Neural crest cell (in vitro differentiated cells): ENCODE data around the gene DAG1. TPM values are rescaled to one million over a fixed set of nuclear protein-coding genes. Genes with fewer than 3 reads are reported as not detected.

ENCODE experiments used
- DNase-seq: peaks from one replicate; pipeline ENCODE4 v3.0.0; 2021; ENCODE audit warnings: low read depth, mixed read lengths, low spot score
- H3K27ac Mint-ChIP-seq: one replicate; pipeline ENCODE4 v1.8.0; 2021; ENCODE audit warnings: mild to moderate bottlenecking, mixed read lengths; ENCODE audit not compliant: unreplicated experiment
- H3K27me3 Mint-ChIP-seq: 2 replicates; pipeline ENCODE4 v1.8.0; 2021; ENCODE audit warnings: low read depth, mild to moderate bottlenecking, mixed read lengths
- H3K36me3 Mint-ChIP-seq: 2 replicates; pipeline ENCODE4 v1.8.0; 2021; ENCODE audit warnings: low read depth, mild to moderate bottlenecking, mixed read lengths
- H3K4me1 Mint-ChIP-seq: 2 replicates; pipeline ENCODE4 v1.8.0; 2021; ENCODE audit warnings: mixed read lengths
- H3K4me3 Mint-ChIP-seq: one replicate; pipeline ENCODE4 v1.8.0; 2021; ENCODE audit warnings: mild to moderate bottlenecking, mixed read lengths
- H3K9me3 Mint-ChIP-seq: 2 replicates; pipeline ENCODE4 v1.8.0; 2021; ENCODE audit warnings: mixed read lengths
- total RNA-seq: library from RNA; stranded (reverse); gene quantifications from 2 replicates; pipeline ENCODE4 v1.2.1, GENCODE V29; 2021
- TF ChIP-seq, protein P1 (sequence below): fragments of 200-600 bp; sonication (generic); conservative IDR thresholded peaks from 2 replicates; pipeline ENCODE4 v1.5.0; 2021; ENCODE audit warnings: antibody characterized with exemption, mild to moderate bottlenecking

DAG1 gene
- total RNA-seq, 1 donor from 2014 or later: 98.6 TPM

DNA sequence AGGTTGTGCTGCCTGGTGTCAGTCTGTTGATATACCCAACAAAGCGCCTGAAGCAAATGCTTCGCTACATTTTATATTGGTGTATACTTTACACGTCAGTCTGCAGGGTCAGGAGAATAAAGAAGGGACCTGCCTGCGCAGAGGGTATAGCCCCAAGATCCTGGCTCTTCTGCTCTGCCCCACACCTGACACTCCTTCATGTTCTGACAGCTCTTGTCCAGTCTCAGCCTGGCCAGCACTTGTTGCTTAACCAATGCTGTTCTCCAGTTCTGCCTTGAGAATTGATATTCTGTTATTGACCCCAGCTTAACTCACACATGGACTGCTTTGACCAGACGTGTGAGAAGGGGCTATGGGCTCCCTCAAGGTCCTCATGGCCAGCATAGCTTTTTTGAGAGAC, 48.4 kb downstream of the DAG1 start:
- H3K36me3 Mint-ChIP-seq: peaks cover 29% of the 10 kb centered on the region
- H3K27me3 Mint-ChIP-seq: no peaks in the 10 kb centered on the region
- H3K9me3 Mint-ChIP-seq: no peaks in the 10 kb centered on the region

DNA sequence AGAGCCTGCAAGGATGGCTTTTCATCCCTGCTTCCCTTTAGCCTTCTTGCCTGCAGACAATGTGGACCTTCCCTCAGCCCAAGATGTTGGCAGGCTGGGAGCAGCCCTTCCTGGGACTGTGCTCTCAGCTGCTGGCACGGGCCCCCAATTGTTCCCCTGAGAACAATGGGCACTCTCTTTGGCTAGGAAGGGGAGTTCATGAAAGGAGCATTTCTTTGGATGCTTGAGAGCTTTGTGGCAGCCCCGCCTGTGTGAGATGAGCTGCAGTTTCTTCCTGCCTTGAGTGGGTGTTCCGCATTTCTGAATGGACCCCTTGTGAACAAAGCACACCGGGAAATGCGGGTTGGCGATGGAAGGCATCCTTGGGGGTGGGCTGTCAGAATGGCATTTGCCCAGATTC, 49.2 kb downstream of the DAG1 start:
- TF ChIP-seq, protein P1, sequence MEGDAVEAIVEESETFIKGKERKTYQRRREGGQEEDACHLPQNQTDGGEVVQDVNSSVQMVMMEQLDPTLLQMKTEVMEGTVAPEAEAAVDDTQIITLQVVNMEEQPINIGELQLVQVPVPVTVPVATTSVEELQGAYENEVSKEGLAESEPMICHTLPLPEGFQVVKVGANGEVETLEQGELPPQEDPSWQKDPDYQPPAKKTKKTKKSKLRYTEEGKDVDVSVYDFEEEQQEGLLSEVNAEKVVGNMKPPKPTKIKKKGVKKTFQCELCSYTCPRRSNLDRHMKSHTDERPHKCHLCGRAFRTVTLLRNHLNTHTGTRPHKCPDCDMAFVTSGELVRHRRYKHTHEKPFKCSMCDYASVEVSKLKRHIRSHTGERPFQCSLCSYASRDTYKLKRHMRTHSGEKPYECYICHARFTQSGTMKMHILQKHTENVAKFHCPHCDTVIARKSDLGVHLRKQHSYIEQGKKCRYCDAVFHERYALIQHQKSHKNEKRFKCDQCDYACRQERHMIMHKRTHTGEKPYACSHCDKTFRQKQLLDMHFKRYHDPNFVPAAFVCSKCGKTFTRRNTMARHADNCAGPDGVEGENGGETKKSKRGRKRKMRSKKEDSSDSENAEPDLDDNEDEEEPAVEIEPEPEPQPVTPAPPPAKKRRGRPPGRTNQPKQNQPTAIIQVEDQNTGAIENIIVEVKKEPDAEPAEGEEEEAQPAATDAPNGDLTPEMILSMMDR: no peak
- Mint-ChIP-seq H3K4me3 (peak overlapping the region; percentile 77), H3K36me3 (peaks cover 24% of the 10 kb centered on the region), H3K4me1 (peaks cover 40% of the 10 kb centered on the region), H3K9me3 (no peaks in the 10 kb centered on the region), H3K27ac (peak overlapping the region; percentile 97), H3K27me3 (no peaks in the 10 kb centered on the region)
- peak; percentile 36 for DNase-seq

More for the DNA sequence above, 48.4 kb downstream of the DAG1 start:
- peak overlapping the region; percentile 81 for H3K27ac Mint-ChIP-seq
- TF ChIP-seq, protein P1: no peak
- no peak for DNase-seq
- H3K4me3 Mint-ChIP-seq: no peak overlapping the region
- H3K4me1 Mint-ChIP-seq: peaks cover 40% of the 10 kb centered on the region

DNA sequence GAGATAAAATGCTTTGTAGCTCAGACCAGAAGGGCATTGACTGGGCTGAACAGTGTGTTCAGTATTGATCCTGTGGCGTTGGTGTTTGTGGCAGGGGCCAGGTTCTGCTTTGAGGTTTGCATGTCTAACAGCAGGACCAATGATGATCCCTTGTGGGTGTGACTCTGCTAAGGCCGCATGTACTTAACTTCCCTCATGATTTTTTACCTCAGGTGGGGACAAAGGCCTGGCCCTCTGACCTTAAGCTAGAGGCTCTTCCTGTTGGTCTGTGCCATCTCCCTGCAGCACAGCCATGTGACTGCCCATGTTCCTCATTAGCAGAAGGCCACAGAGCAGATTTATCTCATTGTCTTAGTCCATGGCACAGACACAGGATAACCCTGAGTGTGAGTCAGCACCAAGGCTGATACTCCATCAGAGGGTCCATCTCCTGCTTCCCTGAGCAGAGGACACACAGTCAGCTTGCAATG, 49.9 kb downstream of the DAG1 start:
- Mint-ChIP-seq H3K27ac (peak overlapping the region; percentile 97), H3K4me3 (peak overlapping the region; percentile 77), H3K27me3 (no peaks in the 10 kb centered on the region), H3K4me1 (peaks cover 40% of the 10 kb centered on the region), H3K9me3 (no peaks in the 10 kb centered on the region), H3K36me3 (peaks cover 24% of the 10 kb centered on the region)
- DNase-seq: no peak
- TF ChIP-seq, protein P1: no peak

DNA sequence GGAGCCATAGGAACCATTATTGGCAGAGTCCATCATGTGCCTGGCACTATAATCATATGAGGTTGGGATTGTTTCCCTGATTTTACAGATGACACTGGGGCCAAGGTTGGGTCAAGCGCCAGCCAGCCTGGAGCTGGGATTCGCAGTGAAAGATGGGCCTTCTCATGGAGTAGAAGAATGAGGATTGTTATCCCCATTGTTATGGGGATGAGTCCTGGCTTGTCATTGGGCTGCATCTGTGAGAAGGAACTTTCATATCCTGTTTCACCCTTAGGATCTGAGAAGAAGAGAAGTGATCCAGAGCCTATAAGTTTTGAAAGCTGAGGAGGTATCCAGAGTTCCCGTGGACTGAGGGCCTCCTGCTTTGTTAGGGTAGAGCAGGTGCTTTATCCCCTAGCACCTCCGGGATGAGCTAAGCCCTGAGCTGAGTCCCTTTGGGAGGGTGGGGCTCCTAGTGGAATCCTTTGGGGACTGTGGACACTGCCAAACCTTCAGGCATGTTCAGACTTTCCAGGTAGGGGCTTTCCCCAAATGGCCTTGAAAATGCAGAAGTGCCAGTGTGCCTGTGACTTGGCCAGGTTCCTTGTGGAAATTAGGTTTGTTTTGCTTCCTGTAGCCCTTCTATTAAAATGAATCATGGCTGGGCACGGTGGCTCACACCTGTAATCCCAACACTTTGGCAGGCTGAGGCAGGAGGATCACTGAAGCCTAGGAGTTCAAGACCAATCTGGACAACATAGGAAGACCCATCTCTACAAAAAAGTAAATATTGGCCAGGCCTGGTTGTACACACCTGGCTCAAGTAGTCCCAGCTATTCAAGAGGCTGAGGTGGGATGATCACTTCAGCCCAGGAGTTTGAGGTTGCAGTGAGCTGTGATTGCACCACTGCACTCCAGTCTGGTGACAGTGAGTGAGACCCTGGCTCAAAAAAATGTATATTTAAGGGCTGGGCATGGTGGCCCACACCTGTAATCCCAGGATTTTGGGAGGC, 54.0 kb downstream of the DAG1 start:
- Mint-ChIP-seq H3K4me3 (no peak overlapping the region), H3K27me3 (no peaks in the 10 kb centered on the region), H3K4me1 (peaks cover 26% of the 10 kb centered on the region), H3K27ac (no peak overlapping the region), H3K9me3 (no peaks in the 10 kb centered on the region), H3K36me3 (peaks cover 17% of the 10 kb centered on the region)
- no peak for DNase-seq
- TF ChIP-seq, protein P1: no peak

DNA sequence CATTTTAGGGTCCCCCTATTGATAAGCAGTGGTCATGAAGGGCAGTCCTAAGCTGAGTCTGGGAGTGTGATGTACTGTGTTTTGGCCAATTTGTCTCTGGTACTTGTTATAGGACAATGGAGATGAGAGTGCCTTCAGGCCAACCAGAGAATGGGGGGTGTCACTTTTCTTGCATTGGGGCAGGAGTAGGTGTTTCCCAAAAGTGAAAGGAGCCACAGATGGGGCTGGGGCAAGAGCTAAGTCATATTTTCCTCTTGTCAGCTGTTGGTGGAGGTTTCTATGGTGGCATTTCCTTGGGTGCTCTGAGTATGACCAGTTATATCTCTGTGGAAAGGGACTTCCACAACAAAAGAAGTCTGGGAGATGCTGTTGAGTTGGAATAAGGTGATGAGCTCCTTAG, 59.5 kb downstream of the DAG1 start:
- no peaks in the 10 kb centered on the region for H3K9me3 Mint-ChIP-seq
- H3K27me3 Mint-ChIP-seq: no peaks in the 10 kb centered on the region

More for the DNA sequence above, 59.5 kb downstream of the DAG1 start:
- no peak for DNase-seq
- Mint-ChIP-seq H3K27ac (no peak overlapping the region), H3K36me3 (peaks cover 34% of the 10 kb centered on the region), H3K4me1 (peaks cover 16% of the 10 kb centered on the region), H3K4me3 (no peak overlapping the region)
- TF ChIP-seq, protein P1: no peak
